Esophagus squamous epithelium (tissue), 5 donors: ENCODE measurements around the gene PRKN. TPM values are rescaled to one million over a fixed set of nuclear protein-coding genes. Genes with fewer than 3 reads are reported as not detected.

Experiments used
- DNase-seq: peaks from one replicate; lab custom pipeline; 2025; lab: John Stamatoyannopoulos, UW
- H3K27ac ChIP-seq, 4 donors: fragments of 200-600 bp; sonication (generic); one replicate each; pipeline ENCODE4 v1.5.1; 2016 to 2019; ENCODE audit warnings: mild to moderate bottlenecking in 1 of 4
- H3K27me3 ChIP-seq, 4 donors: fragments of 200-600 bp; sonication (generic); 1 replicate in 3 of 4; 2 replicates in 1 of 4; pipeline versions ENCODE4 v1.5.1 to v1.6.0; 2017 to 2021; ENCODE audit warnings: antibody characterized with exemption in 1 of 4
- H3K36me3 ChIP-seq, 3 donors: fragments of 200-600 bp; sonication (generic); one replicate each; pipeline ENCODE4 v1.5.1; 2016 to 2019
- H3K4me1 ChIP-seq, 3 donors: fragments of 200-600 bp; sonication (generic); one replicate each; pipeline ENCODE4 v1.5.1; 2017 to 2019
- H3K4me3 ChIP-seq, 4 donors: fragments of 200-600 bp; sonication (generic); 1 replicate in 3 of 4; 2 replicates in 1 of 4; pipeline ENCODE4 v1.5.1; 2016 to 2019; ENCODE audit warnings: mild to moderate bottlenecking in 2 of 4, moderate library complexity in 1 of 4
- H3K9me3 ChIP-seq, 3 donors: fragments of 200-600 bp; sonication (generic); one replicate each; pipeline ENCODE4 v1.5.1; 2016 to 2019
- CTCF ChIP-seq, 6 experiments: fragments of 450-650 bp in 4 of 6; fragments of 200-600 bp in 2 of 6; sonication (generic) in 2 of 6; IDR thresholded peaks; one replicate each; pipeline ENCODE4 v1.5.1; 2016 to 2019; ENCODE audit warnings: antibody characterized with exemption in 6 of 6, mild to moderate bottlenecking in 4 of 6, moderate library complexity in 4 of 6
- POLR2A ChIP-seq, 4 donors: fragments of 450-650 bp; IDR thresholded peaks; one replicate each; pipeline ENCODE4 v1.6.1; 2017; ENCODE audit warnings: antibody characterized with exemption in 4 of 4, mild to moderate bottlenecking in 4 of 4, moderate library complexity in 3 of 4
- WGBS, 2 donors: methylation state at CpG; one replicate each; pipeline ENCODE4 v1.1.5; 2018; 5-methylcytosine and 5-hydroxymethylcytosine counted together
- intact Hi-C: fragments of 100-400 bp; cut with DNase I; formaldehyde crosslinking; loops from one replicate; pipeline ENCODE4 v1.15.0; 2022
- total RNA-seq, 4 donors: library from RNA; depleted of rRNA; stranded (reverse); fragments of >200 nt; gene quantifications; one replicate each; pipeline ENCODE4 v1.1.0, GENCODE V29; 2016
- donor health status: DM: yes; HTN: yes; CAD: no.

PRKN gene
- total RNA-seq, 4 donors from 2014 or later = 0.70 to 5.5 (median 2.2) TPM

- H3K4me1 ChIP-seq = peaks cover 0 to 8% (median 0%) of the 10 kb centered on the region in 3 donors
- H3K27me3 ChIP-seq = no peaks in the 10 kb centered on the region
- intact Hi-C loops = no loop called here
- TF ChIP-seq CTCF (IDR thresholded peaks at IDR 0.05) = no peak
- no peak for TF ChIP-seq POLR2A (IDR thresholded peaks at IDR 0.05)
- no peaks in the 10 kb centered on the region for H3K36me3 ChIP-seq
- no peak overlapping the region for H3K4me3 ChIP-seq
- WGBS, 2 donors = 82 to 84% methylated on average over 5 of the region's 5 CpGs
- H3K9me3 ChIP-seq = no peaks in the 10 kb centered on the region
- no peak overlapping the region for H3K27ac ChIP-seq
- DNase-seq = no peak
Measured at GRCh38 chr6:161487694-161488093, 1239.9 kb downstream of the PRKN start.

- Histone ChIP-seq H3K4me3 (no peak overlapping the region), H3K36me3 (no peaks in the 10 kb centered on the region), H3K4me1 (peaks cover 0 to 8% (median 0%) of the 10 kb centered on the region in 3 donors), H3K27me3 (no peaks in the 10 kb centered on the region), H3K9me3 (no peaks in the 10 kb centered on the region), H3K27ac (no peak overlapping the region)
- no peak for DNase-seq
- TF ChIP-seq POLR2A (IDR thresholded peaks at IDR 0.05) (no peak), CTCF (IDR thresholded peaks at IDR 0.05) (no peak)
- intact Hi-C loops = no loop called here
- 67 to 77% methylated on average over 1 of the region's 1 CpG for WGBS, 2 donors
Measured at GRCh38 chr6:161487217-161487531, 1240.4 kb downstream of the PRKN start.

- TF ChIP-seq POLR2A (IDR thresholded peaks at IDR 0.05) (no peak), CTCF (IDR thresholded peaks at IDR 0.05) (no peak)
- no peaks in the 10 kb centered on the region for H3K9me3 ChIP-seq
- no peak overlapping the region for H3K27ac ChIP-seq
- H3K27me3 ChIP-seq = no peaks in the 10 kb centered on the region
- 40 to 55% methylated on average over 7 of the region's 7 CpGs for WGBS, 2 donors
- DNase-seq = no peak
- H3K4me3 ChIP-seq = no peak overlapping the region
- H3K36me3 ChIP-seq = no peaks in the 10 kb centered on the region
- intact Hi-C loops = no loop called here
- peaks cover 0 to 8% (median 0%) of the 10 kb centered on the region in 3 donors for H3K4me1 ChIP-seq
Measured at GRCh38 chr6:161486361-161487216, 1241.0 kb downstream of the PRKN start.

- H3K4me1 ChIP-seq = peaks cover 0 to 8% (median 0%) of the 10 kb centered on the region in 3 donors
- no peaks in the 10 kb centered on the region for H3K9me3 ChIP-seq
- intact Hi-C loops = no loop called here
- DNase-seq = no peak
- no peak for TF ChIP-seq POLR2A (IDR thresholded peaks at IDR 0.05)
- TF ChIP-seq CTCF (IDR thresholded peaks at IDR 0.05) = no peak
- no peaks in the 10 kb centered on the region for H3K27me3 ChIP-seq
- 51 to 58% methylated on average over 3 of the region's 3 CpGs for WGBS, 2 donors
- no peak overlapping the region for H3K27ac ChIP-seq
- H3K4me3 ChIP-seq = no peak overlapping the region
- H3K36me3 ChIP-seq = no peaks in the 10 kb centered on the region
Measured at GRCh38 chr6:161482517-161482858, 1245.1 kb downstream of the PRKN start.

GRCh38 chr6:161481786-161482516 is 1245.6 kb downstream of the PRKN start:
- H3K27me3 ChIP-seq = no peaks in the 10 kb centered on the region
- H3K9me3 ChIP-seq = no peaks in the 10 kb centered on the region
- WGBS, 2 donors = 62 to 63% methylated on average over 3 of the region's 3 CpGs
- H3K27ac ChIP-seq = no peak overlapping the region
- DNase-seq = no peak
- no peak overlapping the region for H3K4me3 ChIP-seq
- H3K4me1 ChIP-seq = peaks cover 0 to 6% (median 0%) of the 10 kb centered on the region in 3 donors
- TF ChIP-seq POLR2A (IDR thresholded peaks at IDR 0.05) (no peak), CTCF (IDR thresholded peaks at IDR 0.05) (no peak)
- intact Hi-C loops = no loop called here
- no peaks in the 10 kb centered on the region for H3K36me3 ChIP-seq
